CD4-positive, alpha-beta T cell treated with Interleukin-21 for 1 hour (primary cell): Measurements from ENCODE around the gene TMC5.

Experiments used
- DNase-seq: peaks from one replicate; pipeline ENCODE4 v3.0.0-alpha.2; 2020

TMC5 gene

GRCh38 chr16:19548144-19548543, 130.5 kb downstream of the TMC5 start:
- DNase-seq = no peak
